ENCODE measurements around the gene ADAM15. TPM values are rescaled to one million over a fixed set of nuclear protein-coding genes. Genes with fewer than 3 reads are reported as not detected.

Gene ADAM15
- total and polyA plus RNA-seq, 2 donors (not counting 3 experiments of a cell fraction or from before 2014, with no cell fraction given) = 295 to 299 TPM

DNA sequence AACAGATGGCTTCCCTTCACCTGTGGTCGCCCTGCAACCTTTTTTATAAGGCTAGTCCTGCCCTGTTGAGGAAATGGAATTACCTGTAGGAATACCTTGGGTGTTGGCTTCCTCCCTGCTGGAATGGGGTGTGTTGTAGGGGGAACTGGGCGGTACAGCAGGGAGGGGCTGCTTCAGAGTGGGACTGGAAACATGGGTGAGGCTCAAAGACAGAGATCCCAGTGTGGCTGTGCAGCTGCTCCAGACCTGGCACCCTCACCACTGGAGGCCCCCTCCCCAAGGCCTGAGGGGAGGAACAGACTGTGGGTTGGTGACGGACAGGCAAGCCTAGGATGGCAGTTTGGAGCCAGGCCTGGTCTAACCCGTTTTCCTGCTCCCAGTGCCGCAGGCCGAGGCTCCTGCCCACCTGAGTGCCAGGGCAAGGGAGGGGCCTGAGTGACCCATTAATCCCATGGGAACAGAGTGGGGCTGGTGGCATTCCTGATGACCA is 32.0 kb downstream of the ADAM15 start:
- BruUV-seq (replicated peaks) = no TSS peak
- H3K27ac ChIP-seq (ENCODE audit: insufficient read depth, low read depth, low read length) = no peak overlapping the region
- DNase-seq (ENCODE audit: low read depth, low spot score) = no peak
- H3K4me2 ChIP-seq (ENCODE audit: insufficient read depth, low read length) = no peak overlapping the region
- H3K9me3 ChIP-seq (replicated peaks; ENCODE audit: control insufficient read depth, insufficient read depth, low read length) = no peaks in the 10 kb centered on the region
- H3K4me1 ChIP-seq (ENCODE audit: control insufficient read depth, extremely low read depth, insufficient read depth, low read length) = peaks cover 15% of the 10 kb centered on the region
- no peak for FAIRE-seq
- no peaks in the 10 kb centered on the region for H3K79me2 ChIP-seq (ENCODE audit: control insufficient read depth, insufficient read depth, low read length)
- intact Hi-C loops (cut with micrococcal nuclease) (no loop called here), dilution Hi-C loops (cut with MboI; ENCODE audit: extremely low pct_ligation_motif_present, low sequenced_read_pairs) (no loop called here)
- ChIA-PET CTCF (interaction anchor here (1.0 kb wide), 1 partner anchor 176 kb away, joined by 3 read pairs; no protein-coding TSS in a partner anchor), POLR2A (no interaction called here)
- H2AFZ ChIP-seq (ENCODE audit: low read depth, low read length) = no peak overlapping the region
- H3K4me3 ChIP-seq (replicated peaks in 1 of 3; ENCODE audit: insufficient read depth in 1 of 3, low read depth in 1 of 3, low read length in 3 of 3) = no peak overlapping the region
- H3K36me3 ChIP-seq (ENCODE audit: control insufficient read depth in 2 of 2, extremely low read depth in 1 of 2, insufficient read depth in 2 of 2, low read length in 2 of 2) = no peaks in the 10 kb centered on the region
- H3K9me1 ChIP-seq (replicated peaks; ENCODE audit: control insufficient read depth, extremely low read depth, insufficient read depth, low read length) = no peaks in the 10 kb centered on the region
- peaks cover 35 to 46% of the 10 kb centered on the region in 2 experiments for H3K27me3 ChIP-seq (ENCODE audit: control insufficient read depth in 2 of 2, insufficient read depth in 2 of 2, low read length in 2 of 2)
- no peak overlapping the region for H3K9ac ChIP-seq (replicated peaks; ENCODE audit: extremely low read depth, insufficient read depth, low read length)
- no peaks in the 10 kb centered on the region for H4K20me1 ChIP-seq (replicated peaks; ENCODE audit: control insufficient read depth, extremely low read depth, insufficient read depth, low read length)
- TF ChIP-seq GATA2 (IDR thresholded peaks at IDR 0.05; ENCODE audit: insufficient read depth, insufficient read length, low read depth, low read length) (no peak), MAX (IDR thresholded peaks at IDR 0.05; ENCODE audit: insufficient read depth, insufficient read length) (no peak), EZH2 (IDR thresholded peaks at IDR 0.05; ENCODE audit: borderline replicate concordance, low read depth, low read length, severe bottlenecking) (no peak), MYC (IDR thresholded peaks at IDR 0.05; ENCODE audit: low read depth, low read length) (no peak), JUN (IDR thresholded peaks at IDR 0.05; ENCODE audit: borderline replicate concordance, insufficient read depth, insufficient read length, low read depth) (no peak), FOS (IDR thresholded peaks at IDR 0.05; ENCODE audit: borderline replicate concordance, insufficient read depth, low read length) (no peak), POLR2AphosphoS5 (IDR thresholded peaks at IDR 0.05; ENCODE audit: insufficient read depth, low read depth, low read length) (no peak)
- TF ChIP-seq, protein P1, sequence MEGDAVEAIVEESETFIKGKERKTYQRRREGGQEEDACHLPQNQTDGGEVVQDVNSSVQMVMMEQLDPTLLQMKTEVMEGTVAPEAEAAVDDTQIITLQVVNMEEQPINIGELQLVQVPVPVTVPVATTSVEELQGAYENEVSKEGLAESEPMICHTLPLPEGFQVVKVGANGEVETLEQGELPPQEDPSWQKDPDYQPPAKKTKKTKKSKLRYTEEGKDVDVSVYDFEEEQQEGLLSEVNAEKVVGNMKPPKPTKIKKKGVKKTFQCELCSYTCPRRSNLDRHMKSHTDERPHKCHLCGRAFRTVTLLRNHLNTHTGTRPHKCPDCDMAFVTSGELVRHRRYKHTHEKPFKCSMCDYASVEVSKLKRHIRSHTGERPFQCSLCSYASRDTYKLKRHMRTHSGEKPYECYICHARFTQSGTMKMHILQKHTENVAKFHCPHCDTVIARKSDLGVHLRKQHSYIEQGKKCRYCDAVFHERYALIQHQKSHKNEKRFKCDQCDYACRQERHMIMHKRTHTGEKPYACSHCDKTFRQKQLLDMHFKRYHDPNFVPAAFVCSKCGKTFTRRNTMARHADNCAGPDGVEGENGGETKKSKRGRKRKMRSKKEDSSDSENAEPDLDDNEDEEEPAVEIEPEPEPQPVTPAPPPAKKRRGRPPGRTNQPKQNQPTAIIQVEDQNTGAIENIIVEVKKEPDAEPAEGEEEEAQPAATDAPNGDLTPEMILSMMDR (IDR thresholded peaks at IDR 0.05; ENCODE audit: extremely low read depth in 1 of 2, insufficient read depth in 1 of 2, low read depth in 1 of 2, low read length in 2 of 2) = no peak

Measured in endothelial cell of umbilical vein (primary cell).